ENCODE measurements around the gene MPLKIP. TPM values are rescaled to one million over a fixed set of nuclear protein-coding genes. Genes with fewer than 3 reads are reported as not detected.

Gene MPLKIP
- total RNA-seq, 1 donor from 2014 or later = 32.0 TPM

GRCh38 chr7:40077849-40078248 lies 56.6 kb downstream of the MPLKIP start:
- FAIRE-seq (no peak), DNase-seq (ENCODE audit: low read depth) (no peak)
- Mint-ChIP-seq H3K4me3 (ENCODE audit: unreplicated experiment) (no peak overlapping the region), H3K36me3 (ENCODE audit: low read depth, unreplicated experiment) (peaks cover 1% of the 10 kb centered on the region), H3K4me1 (ENCODE audit: low read depth, unreplicated experiment) (no peaks in the 10 kb centered on the region), H3K9me3 (ENCODE audit: unreplicated experiment) (no peaks in the 10 kb centered on the region), H3K27me3 (ENCODE audit: low read depth, unreplicated experiment) (no peaks in the 10 kb centered on the region), H3K27ac (ENCODE audit: unreplicated experiment) (no peak overlapping the region)
- Histone ChIP-seq H4K20me1 (ENCODE audit: insufficient read depth, low read length) (no peaks in the 10 kb centered on the region), H3K9me3 (ENCODE audit: insufficient read depth, low read depth, low read length) (no peaks in the 10 kb centered on the region), H3K9ac (ENCODE audit: low read length) (no peak overlapping the region), H3K27ac (ENCODE audit: low read depth, low read length) (no peak overlapping the region), H3K27me3 (ENCODE audit: insufficient read depth, low read length) (no peaks in the 10 kb centered on the region), H3K4me2 (ENCODE audit: low read length) (no peak overlapping the region), H3K4me3 (ENCODE audit: insufficient read depth, low read depth, low read length) (no peak overlapping the region), H3K79me2 (ENCODE audit: insufficient read depth, low read length) (no peaks in the 10 kb centered on the region), H2AFZ (ENCODE audit: low read depth, low read length) (no peak overlapping the region), H3K4me1 (ENCODE audit: insufficient read depth, low read length) (no peaks in the 10 kb centered on the region), H3K36me3 (ENCODE audit: insufficient read depth, low read length) (peaks cover 5% of the 10 kb centered on the region)
- no peak for TF ChIP-seq EZH2 (IDR thresholded peaks at IDR 0.05; ENCODE audit: insufficient read depth, low read length)
- TF ChIP-seq CTCF (IDR thresholded peaks at IDR 0.05; ENCODE audit: insufficient read depth, low read depth, low read length) = no peak

Other genes starting within 250 kb of the MPLKIP start
- gene CDK13, start 184.4 kb downstream of the MPLKIP start, total RNA-seq = 43.7 and 45.3 TPM in 2 replicates
- gene SUGCT, start 383 bp upstream of the MPLKIP start, total RNA-seq = 15.5 and 17.9 TPM in 2 replicates